Measurements from ENCODE around the gene PTGIR.

GRCh38 chr19:46633130-46633529, 8.2 kb upstream of the PTGIR start:
- TF ChIP-seq CTCF (IDR thresholded peaks at IDR 0.05) (no peak), POLR2A (IDR thresholded peaks at IDR 0.05) (no peak), EP300 (IDR thresholded peaks at IDR 0.05; ENCODE audit: low read depth) (no peak), POLR2AphosphoS5 (IDR thresholded peaks at IDR 0.05) (no peak)

Data from transverse colon (tissue), 4 donors.